Measurements from ENCODE around the gene MREG. TPM values are rescaled to one million over a fixed set of nuclear protein-coding genes. Genes with fewer than 3 reads are reported as not detected.

The MREG gene
- total RNA-seq, 1 donor from 2014 or later: 48.4 TPM

DNA sequence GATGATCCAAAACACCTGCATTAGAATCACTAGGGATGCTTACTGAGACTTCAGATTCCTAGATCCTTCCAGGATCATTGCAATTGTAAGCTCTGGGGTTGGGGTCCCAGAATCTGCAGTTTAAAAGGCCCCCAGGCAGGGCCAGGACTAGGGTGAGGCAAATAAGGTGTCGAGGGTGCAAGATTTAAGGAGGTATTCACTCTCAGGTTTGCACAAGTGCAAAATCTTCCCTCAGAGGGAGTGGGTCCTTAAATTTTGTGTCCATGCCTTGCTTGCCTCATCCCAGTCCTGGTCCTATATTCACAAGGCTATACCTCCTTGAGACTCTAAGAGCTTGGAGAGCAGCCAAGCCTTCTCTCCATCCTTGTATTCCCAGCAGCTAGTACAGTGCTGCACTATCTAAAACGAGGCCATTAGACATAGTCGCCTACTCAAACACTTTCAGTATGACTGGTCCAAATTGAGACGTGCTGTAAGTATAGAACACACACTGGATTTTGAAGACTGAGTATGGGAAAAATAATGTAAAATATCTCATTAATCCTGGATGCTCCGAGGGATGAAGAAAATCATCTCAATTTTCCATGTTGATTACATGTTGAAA lies 31.6 kb upstream of the MREG start:
- no peaks in the 10 kb centered on the region for H3K9me3 Mint-ChIP-seq (ENCODE audit: unreplicated experiment)
- TF ChIP-seq, protein P1, sequence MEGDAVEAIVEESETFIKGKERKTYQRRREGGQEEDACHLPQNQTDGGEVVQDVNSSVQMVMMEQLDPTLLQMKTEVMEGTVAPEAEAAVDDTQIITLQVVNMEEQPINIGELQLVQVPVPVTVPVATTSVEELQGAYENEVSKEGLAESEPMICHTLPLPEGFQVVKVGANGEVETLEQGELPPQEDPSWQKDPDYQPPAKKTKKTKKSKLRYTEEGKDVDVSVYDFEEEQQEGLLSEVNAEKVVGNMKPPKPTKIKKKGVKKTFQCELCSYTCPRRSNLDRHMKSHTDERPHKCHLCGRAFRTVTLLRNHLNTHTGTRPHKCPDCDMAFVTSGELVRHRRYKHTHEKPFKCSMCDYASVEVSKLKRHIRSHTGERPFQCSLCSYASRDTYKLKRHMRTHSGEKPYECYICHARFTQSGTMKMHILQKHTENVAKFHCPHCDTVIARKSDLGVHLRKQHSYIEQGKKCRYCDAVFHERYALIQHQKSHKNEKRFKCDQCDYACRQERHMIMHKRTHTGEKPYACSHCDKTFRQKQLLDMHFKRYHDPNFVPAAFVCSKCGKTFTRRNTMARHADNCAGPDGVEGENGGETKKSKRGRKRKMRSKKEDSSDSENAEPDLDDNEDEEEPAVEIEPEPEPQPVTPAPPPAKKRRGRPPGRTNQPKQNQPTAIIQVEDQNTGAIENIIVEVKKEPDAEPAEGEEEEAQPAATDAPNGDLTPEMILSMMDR (IDR thresholded peaks at IDR 0.05; ENCODE audit: partially characterized antibody, unreplicated experiment): no peak
- no peaks in the 10 kb centered on the region for H3K4me1 Mint-ChIP-seq (ENCODE audit: low read depth, unreplicated experiment)
- H3K27ac Mint-ChIP-seq (ENCODE audit: unreplicated experiment): no peak overlapping the region
- DNase-seq: no peak
- no peak overlapping the region for H3K4me3 Mint-ChIP-seq (ENCODE audit: unreplicated experiment)
- no peaks in the 10 kb centered on the region for H3K27me3 Mint-ChIP-seq (ENCODE audit: unreplicated experiment)
- H3K36me3 Mint-ChIP-seq (ENCODE audit: unreplicated experiment): no peaks in the 10 kb centered on the region

DNA sequence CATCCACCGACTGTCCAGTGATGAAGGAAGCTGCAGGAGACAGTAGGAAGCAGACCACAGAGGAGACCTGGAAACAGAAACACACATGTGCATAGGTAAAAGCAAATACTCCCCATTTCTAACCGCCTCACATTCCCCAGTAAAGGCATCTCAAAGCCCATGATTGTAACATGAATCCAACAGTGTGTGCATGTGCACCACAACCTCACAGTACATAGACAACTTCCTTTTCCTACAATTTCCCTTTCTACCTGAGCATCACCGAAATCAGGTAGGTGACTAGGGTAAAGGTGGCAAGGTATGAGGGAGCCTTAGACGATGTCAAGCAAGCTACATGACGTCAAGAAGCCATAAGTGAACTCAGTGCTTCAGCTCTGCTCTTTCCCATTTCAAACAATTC lies 30.6 kb upstream of the MREG start:
- TF ChIP-seq, protein P1 (IDR thresholded peaks at IDR 0.05; ENCODE audit: partially characterized antibody, unreplicated experiment): no peak
- H3K27me3 Mint-ChIP-seq (ENCODE audit: unreplicated experiment): peaks cover 2% of the 10 kb centered on the region
- no peak overlapping the region for H3K4me3 Mint-ChIP-seq (ENCODE audit: unreplicated experiment)

DNA sequence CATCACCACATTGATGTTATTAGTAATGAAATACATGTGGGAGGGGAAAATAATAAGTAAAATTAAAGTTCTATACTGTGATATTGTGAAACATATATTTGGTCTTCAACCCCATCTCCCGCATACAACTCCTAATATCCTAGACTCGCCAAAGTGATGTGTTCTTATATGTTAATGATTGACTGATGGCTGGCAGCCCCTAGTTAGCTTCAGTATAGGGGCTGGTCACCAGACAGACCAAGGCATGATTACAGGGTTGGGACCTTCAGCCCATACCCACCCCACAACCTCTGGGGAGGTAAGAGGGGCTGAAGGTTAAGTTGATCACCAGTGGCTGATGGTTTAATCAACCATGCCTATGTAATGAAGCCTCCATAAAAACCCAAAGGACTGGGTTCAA lies 28.1 kb upstream of the MREG start:
- peaks cover 1% of the 10 kb centered on the region for H3K9me3 Mint-ChIP-seq (ENCODE audit: unreplicated experiment)
- no peak for DNase-seq
- H3K27ac Mint-ChIP-seq (ENCODE audit: unreplicated experiment): no peak overlapping the region
- H3K4me1 Mint-ChIP-seq (ENCODE audit: low read depth, unreplicated experiment): peaks cover 5% of the 10 kb centered on the region
- TF ChIP-seq, protein P1 (IDR thresholded peaks at IDR 0.05; ENCODE audit: partially characterized antibody, unreplicated experiment): no peak
- peaks cover 2% of the 10 kb centered on the region for H3K27me3 Mint-ChIP-seq (ENCODE audit: unreplicated experiment)
- H3K4me3 Mint-ChIP-seq (ENCODE audit: unreplicated experiment): no peak overlapping the region
- no peaks in the 10 kb centered on the region for H3K36me3 Mint-ChIP-seq (ENCODE audit: unreplicated experiment)

More for the DNA sequence above, 30.6 kb upstream of the MREG start:
- peaks cover 5% of the 10 kb centered on the region for H3K4me1 Mint-ChIP-seq (ENCODE audit: low read depth, unreplicated experiment)
- no peak overlapping the region for H3K27ac Mint-ChIP-seq (ENCODE audit: unreplicated experiment)
- H3K9me3 Mint-ChIP-seq (ENCODE audit: unreplicated experiment): peaks cover 1% of the 10 kb centered on the region
- H3K36me3 Mint-ChIP-seq (ENCODE audit: unreplicated experiment): no peaks in the 10 kb centered on the region
- DNase-seq: no peak

DNA sequence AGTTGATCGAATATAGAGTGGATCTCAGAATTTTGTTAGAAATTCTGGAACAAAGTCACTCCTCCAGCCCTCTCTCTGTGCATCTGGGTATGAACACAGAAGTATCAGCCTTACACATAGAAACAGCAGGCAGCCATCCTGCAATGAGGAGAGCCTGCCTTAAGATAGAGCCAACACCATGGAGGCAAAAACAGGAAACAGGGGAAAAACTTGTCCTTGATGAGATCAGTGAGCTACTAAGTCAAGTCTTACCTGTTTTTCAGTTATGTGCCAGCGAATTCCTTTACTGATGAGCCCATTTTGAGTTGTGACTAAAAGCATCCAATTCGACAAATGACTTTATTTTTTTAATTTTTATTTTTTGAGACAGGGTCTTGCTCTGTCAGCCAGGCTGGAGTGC lies 26.6 kb upstream of the MREG start:
- H3K27me3 Mint-ChIP-seq (ENCODE audit: unreplicated experiment): peaks cover 2% of the 10 kb centered on the region
- peaks cover 1% of the 10 kb centered on the region for H3K9me3 Mint-ChIP-seq (ENCODE audit: unreplicated experiment)
- TF ChIP-seq, protein P1 (IDR thresholded peaks at IDR 0.05; ENCODE audit: partially characterized antibody, unreplicated experiment): no peak
- H3K4me3 Mint-ChIP-seq (ENCODE audit: unreplicated experiment): no peak overlapping the region
- H3K36me3 Mint-ChIP-seq (ENCODE audit: unreplicated experiment): no peaks in the 10 kb centered on the region
- peaks cover 9% of the 10 kb centered on the region for H3K4me1 Mint-ChIP-seq (ENCODE audit: low read depth, unreplicated experiment)
- H3K27ac Mint-ChIP-seq (ENCODE audit: unreplicated experiment): no peak overlapping the region
- DNase-seq: no peak

DNA sequence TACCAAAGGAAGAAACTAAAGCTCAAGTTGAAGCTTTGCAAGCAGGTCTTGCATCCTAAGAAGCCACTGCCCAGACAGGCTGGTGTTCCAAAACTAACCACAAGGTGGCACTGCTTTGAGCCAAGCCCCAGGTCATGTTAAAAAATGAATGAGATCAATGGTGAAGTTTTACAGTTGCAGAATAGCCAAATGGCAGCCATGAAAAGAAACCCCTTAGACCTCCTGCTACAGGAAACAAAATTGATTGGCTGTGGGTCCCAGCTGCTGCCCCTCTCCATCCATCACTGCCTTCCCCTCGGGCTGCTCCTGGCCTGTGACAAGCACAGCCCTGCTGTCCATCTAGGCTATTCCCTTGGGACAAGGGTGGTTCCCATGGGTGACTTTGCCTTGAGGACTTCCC lies 20.7 kb upstream of the MREG start:
- Mint-ChIP-seq H3K36me3 (ENCODE audit: unreplicated experiment) (no peaks in the 10 kb centered on the region), H3K27ac (ENCODE audit: unreplicated experiment) (peak overlapping the region; percentile 78), H3K27me3 (ENCODE audit: unreplicated experiment) (peaks cover 9% of the 10 kb centered on the region), H3K9me3 (ENCODE audit: unreplicated experiment) (peaks cover 8% of the 10 kb centered on the region), H3K4me1 (ENCODE audit: low read depth, unreplicated experiment) (peaks cover 26% of the 10 kb centered on the region), H3K4me3 (ENCODE audit: unreplicated experiment) (peak overlapping the region; percentile 39)
- DNase-seq: peak; percentile 93
- TF ChIP-seq, protein P1 (IDR thresholded peaks at IDR 0.05; ENCODE audit: partially characterized antibody, unreplicated experiment): peak; percentile 96

Data from glutamatergic neuron (in vitro differentiated cells).